ENCODE data around the gene FHIP1B.

The FHIP1B gene

DNA sequence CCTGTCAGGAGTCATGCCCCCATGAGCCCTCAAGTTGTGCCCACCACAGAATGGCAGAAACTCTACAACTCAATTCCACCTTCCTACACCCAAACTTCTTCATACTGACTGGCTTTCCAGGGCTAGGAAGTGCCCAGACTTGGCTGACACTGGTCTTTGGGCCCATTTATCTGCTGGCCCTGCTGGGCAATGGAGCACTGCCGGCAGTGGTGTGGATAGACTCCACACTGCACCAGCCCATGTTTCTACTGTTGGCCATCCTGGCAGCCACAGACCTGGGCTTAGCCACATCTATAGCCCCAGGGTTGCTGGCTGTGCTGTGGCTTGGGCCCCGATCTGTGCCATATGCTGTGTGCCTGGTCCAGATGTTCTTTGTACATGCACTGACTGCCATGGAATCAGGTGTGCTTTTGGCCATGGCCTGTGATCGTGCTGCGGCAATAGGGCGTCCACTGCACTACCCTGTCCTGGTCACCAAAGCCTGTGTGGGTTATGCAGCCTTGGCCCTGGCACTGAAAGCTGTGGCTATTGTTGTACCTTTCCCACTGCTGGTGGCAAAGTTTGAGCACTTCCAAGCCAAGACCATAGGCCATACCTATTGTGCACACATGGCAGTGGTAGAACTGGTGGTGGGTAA is 35.1 kb downstream of the FHIP1B start, which contains the start of gene OR52W1:
Gene OR52W1 (plus strand): TSS at position 51 of the 637 bp plus-strand sequence. CDS start 0 bp downstream, at position 51.
- no peak for DNase-seq

DNA sequence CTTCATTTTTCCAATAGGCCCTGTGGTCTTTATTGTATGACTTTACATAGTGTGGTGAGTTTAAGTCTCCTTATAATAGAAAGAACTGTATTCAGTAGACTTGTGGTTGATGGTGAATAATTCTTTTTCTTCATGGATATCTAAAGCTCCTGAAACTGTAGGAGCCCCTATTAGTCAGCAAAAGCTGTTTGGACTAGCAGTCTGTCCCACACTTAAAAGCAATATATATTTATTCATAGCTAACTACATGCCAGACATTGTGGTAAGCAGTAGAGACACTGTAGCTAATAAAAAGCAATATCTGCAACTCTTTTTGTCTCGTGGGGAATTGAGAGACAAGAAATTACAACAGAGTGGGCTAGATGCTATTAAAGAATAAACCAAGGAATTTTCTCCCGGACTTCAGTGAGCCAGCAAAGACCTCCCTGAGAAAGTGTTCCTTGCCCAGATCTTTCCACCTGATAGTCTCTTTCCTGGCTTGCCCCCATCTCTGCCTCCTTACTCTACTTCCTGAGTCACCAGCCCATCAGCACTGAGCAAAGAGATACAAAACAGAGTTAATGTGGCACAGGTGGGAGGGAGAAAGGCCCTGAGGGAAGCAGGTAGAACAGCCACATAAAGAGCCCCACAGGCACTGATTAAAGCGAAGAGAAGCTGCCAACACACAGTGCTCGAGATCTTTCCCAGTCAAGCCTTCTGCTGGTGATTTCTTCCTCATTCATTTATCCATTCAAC is 36.8 kb downstream of the FHIP1B start:
- DNase-seq, result no peak

DNA sequence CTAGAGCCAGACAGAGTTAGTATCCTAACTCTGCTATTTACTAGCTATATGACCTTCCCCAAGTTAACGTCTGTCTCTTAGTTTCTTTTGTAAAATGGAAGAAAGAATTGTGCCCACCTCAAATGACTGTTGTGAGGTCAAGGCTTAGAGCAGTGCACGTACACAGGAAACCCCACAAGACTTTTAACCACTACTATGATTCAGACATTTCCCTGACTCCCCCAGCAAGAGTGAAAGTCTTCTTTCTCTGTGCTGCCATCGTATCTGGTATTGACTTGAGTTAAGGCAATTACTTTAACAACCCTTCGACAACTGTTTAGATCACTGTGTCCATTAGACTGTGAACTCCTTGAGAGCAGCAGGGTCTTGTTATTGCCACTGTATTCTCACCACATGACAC is 38.0 kb downstream of the FHIP1B start:
- DNase-seq, result no peak

DNA sequence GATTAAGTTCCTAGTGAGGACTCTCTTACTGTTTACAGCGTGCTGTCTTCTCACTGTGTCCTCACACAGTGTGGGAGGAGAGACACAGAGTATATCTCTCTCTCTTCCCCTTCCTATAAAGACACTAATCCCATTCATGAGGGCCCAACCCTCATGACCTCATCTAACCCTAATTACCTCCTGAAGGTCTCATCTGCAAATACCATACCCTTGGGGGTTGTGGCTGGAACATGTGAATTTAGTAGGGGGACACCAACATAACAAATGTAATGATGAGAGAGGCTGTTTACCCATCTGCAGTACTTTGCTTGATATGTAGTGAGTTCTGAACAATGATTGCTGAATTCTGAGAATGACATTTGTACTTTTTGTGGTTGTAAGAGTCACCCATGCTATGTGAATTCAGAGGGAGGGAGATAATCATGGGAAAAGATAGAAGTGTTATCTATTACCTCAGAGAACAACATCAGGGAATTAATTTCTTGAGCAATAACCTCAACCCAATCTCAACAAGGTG is 40.3 kb downstream of the FHIP1B start:
- no peak for DNase-seq

DNA sequence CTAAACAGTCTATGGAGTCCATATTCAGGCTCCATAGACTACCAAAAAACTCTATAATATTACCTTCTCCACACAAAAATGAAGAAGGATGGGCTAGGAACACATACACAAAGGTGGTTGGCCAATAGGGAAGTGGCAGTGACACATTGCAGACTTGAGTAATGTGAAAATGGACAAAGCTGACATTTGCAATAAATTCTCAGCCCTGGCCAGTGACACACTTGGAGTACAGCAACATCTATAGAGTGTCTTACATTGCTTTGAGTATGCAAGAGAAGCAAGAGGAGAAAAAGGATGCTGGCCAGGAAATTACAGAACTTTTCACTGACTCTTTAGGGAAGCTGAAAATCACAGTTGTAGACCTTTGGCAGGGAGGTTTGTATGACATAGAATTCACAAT is 42.7 kb downstream of the FHIP1B start:
- DNase-seq, result peak; percentile 53 to 67

DNA sequence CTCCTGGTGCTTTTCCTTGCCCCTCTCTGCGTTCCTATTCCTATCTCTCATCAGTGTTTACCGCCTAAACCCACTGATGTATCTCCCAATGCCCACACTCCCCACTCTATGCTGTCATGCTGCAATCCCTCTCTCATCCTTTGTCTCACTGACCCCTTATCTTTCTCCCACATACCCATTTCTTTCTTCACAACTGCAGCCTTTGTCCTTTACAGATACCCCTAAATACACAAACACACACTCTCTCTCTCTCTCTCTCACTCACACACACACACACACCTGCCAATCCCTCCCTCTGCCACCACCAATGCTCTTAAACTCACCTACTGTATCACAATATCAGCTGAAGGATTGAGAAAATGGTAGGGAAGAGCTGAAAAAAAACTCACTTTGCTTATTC is 59.0 kb downstream of the FHIP1B start:
- DNase-seq, result no peak

DNA sequence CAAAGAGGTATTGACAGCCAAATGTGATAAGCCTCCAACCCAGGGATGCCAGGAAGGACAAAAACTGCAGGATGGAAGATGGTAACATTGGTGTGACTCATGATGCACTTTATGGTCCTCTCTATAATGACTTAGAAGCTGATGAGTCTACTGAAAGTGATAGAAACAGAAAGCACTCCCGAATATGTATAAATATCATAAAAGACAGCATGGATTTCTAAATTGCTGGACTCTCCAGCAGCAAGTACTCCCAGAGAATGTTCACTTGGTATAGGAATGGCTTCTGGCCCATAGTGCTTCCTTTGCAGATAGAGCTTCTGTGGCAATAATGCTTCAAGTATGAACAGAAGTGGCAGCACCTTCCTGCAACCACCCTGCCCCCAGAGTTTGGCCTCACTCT is 64.2 kb downstream of the FHIP1B start, which contains the start of gene OR52B2:
Gene OR52B2 (minus strand): TSS at position 101 of the 400 bp plus-strand sequence. CDS start 0 bp downstream, at position 101.
- DNase-seq, result no peak
